Breast epithelium (tissue), 4 donors: Measurements from ENCODE around the gene GCSAM. TPM values are rescaled to one million over a fixed set of nuclear protein-coding genes. Genes with fewer than 3 reads are reported as not detected.
A peak's percentile ranks its signal among the peaks of the same experiment; 100 is the strongest.

Experiments used
- DNase-seq, 2 donors: peaks; one replicate each; pipeline ENCODE4 v3.0.0-alpha.2; 2019; ENCODE audit warnings: low spot score in 2 of 2
- H3K27ac ChIP-seq, 2 donors: fragments of 200-600 bp; sonication (generic) in 1 of 2; one replicate each; pipeline ENCODE4 v1.5.1; 2016 to 2019; ENCODE audit warnings: mild to moderate bottlenecking in 1 of 2
- H3K27me3 ChIP-seq, 2 donors: fragments of 200-600 bp; sonication (generic) in 1 of 2; one replicate each; pipeline versions ENCODE4 v1.5.1 to v1.6.0; 2017 to 2019; ENCODE audit warnings: control low read depth in 1 of 2, mild to moderate bottlenecking in 1 of 2
- H3K36me3 ChIP-seq: fragments of 200-600 bp; one replicate; pipeline ENCODE4 v1.5.1; 2019
- H3K4me1 ChIP-seq, 2 donors: fragments of 200-600 bp; sonication (generic); one replicate each; pipeline ENCODE4 v1.5.1; 2016 to 2019; ENCODE audit warnings: control low read depth in 1 of 2
- H3K4me3 ChIP-seq, 3 donors: fragments of 200-600 bp; sonication (generic); 1 replicate in 2 of 3; 2 replicates in 1 of 3; pipeline ENCODE4 v1.5.1; 2016 to 2019; ENCODE audit warnings: mild to moderate bottlenecking in 3 of 3, moderate library complexity in 2 of 3
- H3K9me3 ChIP-seq, 2 donors: fragments of 200-600 bp; sonication (generic) in 1 of 2; one replicate each; pipeline ENCODE4 v1.5.1; 2016 to 2019; ENCODE audit warnings: control low read depth in 1 of 2
- POLR2A ChIP-seq: fragments of 450-650 bp; IDR thresholded peaks from one replicate; pipeline ENCODE4 v1.6.1; 2016; ENCODE audit warnings: antibody characterized with exemption, mild to moderate bottlenecking, moderate library complexity
- POLR2AphosphoS5 ChIP-seq, 3 donors: sonication (generic); formaldehyde crosslinking; IDR thresholded peaks; one replicate each; pipeline ENCODE4 v1.6.1; 2017; ENCODE audit warnings: antibody characterized with exemption in 3 of 3
- intact Hi-C: fragments of 100-400 bp; cut with DNase I; formaldehyde crosslinking; loops from one replicate; pipeline ENCODE4 v1.15.1; 2023; ENCODE audit warnings: low total_unique reads
- total RNA-seq, 3 donors: library from RNA; depleted of rRNA; stranded (reverse); fragments of >200 nt; gene quantifications; one replicate each; pipeline ENCODE4 v1.1.0, GENCODE V29; 2016
- TF ChIP-seq, protein P1 (sequence below), 3 donors: fragments of 450-650 bp; IDR thresholded peaks; one replicate each; pipeline ENCODE4 v1.5.1; 2016 to 2017; ENCODE audit warnings: antibody characterized with exemption in 3 of 3, mild to moderate bottlenecking in 3 of 3, moderate library complexity in 3 of 3

Gene GCSAM
- total RNA-seq, 3 donors from 2014 or later = 0.16 to 1.5 (median 0.66) TPM

DNA sequence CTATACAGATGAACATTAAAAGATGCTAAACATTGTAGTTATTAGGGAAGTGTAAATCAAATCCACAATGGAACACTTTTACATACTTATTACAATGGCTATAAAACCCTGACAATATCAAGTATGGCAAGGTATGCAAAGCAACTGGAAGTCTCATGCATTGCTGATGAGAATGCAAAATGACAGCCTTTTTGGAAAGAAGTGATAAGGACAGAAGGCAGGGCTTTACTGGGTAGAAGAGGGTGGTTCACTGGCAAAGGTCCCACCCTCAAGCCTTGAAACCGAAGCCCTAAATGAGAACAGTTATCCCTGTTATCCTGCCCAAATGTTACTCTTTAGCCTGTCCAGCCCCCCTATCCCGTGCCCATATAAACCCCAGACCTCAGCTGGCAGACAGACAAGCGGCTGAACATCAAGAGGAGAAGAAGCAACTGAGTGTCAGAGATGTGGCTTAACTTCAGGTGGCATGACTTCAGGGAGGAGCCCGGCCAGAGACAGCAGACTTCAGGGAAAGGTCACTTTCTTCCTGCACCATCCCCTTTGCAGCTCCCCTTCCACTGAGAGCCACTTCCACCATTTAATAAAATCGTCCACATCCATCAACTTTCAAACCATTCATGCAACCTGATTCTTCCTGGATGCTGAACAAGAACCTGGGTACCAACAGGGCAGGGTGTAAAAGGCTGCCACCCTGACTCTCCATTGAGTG lies 732 bp upstream of the GCSAM start:
- H3K9me3 ChIP-seq = no peaks in the 10 kb centered on the region
- H3K36me3 ChIP-seq = no peaks in the 10 kb centered on the region
- H3K4me1 ChIP-seq = no peaks in the 10 kb centered on the region
- no peaks in the 10 kb centered on the region for H3K27me3 ChIP-seq
- TF ChIP-seq POLR2A (no peak), POLR2AphosphoS5 (IDR thresholded peaks at IDR 0.05) (no peak)
- TF ChIP-seq, protein P1, sequence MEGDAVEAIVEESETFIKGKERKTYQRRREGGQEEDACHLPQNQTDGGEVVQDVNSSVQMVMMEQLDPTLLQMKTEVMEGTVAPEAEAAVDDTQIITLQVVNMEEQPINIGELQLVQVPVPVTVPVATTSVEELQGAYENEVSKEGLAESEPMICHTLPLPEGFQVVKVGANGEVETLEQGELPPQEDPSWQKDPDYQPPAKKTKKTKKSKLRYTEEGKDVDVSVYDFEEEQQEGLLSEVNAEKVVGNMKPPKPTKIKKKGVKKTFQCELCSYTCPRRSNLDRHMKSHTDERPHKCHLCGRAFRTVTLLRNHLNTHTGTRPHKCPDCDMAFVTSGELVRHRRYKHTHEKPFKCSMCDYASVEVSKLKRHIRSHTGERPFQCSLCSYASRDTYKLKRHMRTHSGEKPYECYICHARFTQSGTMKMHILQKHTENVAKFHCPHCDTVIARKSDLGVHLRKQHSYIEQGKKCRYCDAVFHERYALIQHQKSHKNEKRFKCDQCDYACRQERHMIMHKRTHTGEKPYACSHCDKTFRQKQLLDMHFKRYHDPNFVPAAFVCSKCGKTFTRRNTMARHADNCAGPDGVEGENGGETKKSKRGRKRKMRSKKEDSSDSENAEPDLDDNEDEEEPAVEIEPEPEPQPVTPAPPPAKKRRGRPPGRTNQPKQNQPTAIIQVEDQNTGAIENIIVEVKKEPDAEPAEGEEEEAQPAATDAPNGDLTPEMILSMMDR (IDR thresholded peaks at IDR 0.05) = no peak
- no peak for DNase-seq
- intact Hi-C loops = no loop called here
- no peak overlapping the region for H3K4me3 ChIP-seq
- no peak overlapping the region for H3K27ac ChIP-seq

DNA sequence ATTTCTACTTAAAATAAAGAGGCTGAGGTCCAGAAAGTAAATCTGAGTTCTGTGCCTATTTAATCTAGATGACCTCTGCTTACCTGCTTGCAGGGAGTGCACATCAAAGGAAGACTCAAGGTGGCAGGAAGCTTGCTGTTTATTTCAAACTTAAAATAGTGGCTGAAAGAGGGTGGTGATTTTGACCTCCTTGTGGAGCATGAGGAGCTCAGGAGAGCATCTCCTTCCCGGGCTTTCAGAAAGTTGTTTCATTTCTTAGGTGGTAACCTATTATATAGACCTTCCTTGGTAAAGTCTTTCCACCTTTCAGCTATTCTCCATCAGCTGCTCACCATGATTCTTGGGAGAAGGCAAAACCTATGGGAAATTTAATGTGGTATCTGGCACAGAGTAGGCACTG lies 494 bp downstream of the GCSAM start:
- no peak for DNase-seq
- Histone ChIP-seq H3K9me3 (no peaks in the 10 kb centered on the region), H3K27ac (peak overlapping the region in 1 of 2 donors; percentile 26), H3K27me3 (no peaks in the 10 kb centered on the region), H3K4me1 (no peaks in the 10 kb centered on the region), H3K4me3 (peak overlapping the region in 2 of 3 donors; percentile 28 to 38), H3K36me3 (no peaks in the 10 kb centered on the region)
- intact Hi-C loops = no loop called here
- TF ChIP-seq POLR2AphosphoS5 (IDR thresholded peaks at IDR 0.05) = no peak

DNA sequence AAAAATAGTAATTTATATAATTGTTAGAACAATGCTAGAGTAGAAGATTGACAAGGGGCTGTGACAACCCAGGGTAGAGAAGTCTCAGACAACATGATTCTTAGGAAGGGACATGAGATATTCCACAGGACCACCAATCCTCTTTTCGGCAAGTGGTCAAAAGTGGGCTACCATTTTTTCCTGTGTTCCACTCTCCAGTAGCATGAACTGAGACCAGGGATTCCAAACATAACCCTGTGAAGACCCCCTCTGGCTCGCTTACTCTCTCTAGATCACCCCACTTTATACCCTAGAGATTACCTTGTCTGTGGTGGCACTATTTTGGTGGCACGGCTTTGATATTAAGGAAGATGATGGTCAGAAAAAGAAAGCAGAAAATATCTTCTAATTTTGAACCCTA lies 960 bp downstream of the GCSAM start:
- no peak overlapping the region for H3K4me3 ChIP-seq
- TF ChIP-seq, protein P1 (IDR thresholded peaks at IDR 0.05) = no peak
- no peak for TF ChIP-seq POLR2A
- TF ChIP-seq POLR2AphosphoS5 (IDR thresholded peaks at IDR 0.05) = no peak
- no peaks in the 10 kb centered on the region for H3K36me3 ChIP-seq
- no peaks in the 10 kb centered on the region for H3K4me1 ChIP-seq
- H3K9me3 ChIP-seq = no peaks in the 10 kb centered on the region
- H3K27me3 ChIP-seq = no peaks in the 10 kb centered on the region
- no peak for DNase-seq
- H3K27ac ChIP-seq = no peak overlapping the region
- intact Hi-C loops = no loop called here

DNA sequence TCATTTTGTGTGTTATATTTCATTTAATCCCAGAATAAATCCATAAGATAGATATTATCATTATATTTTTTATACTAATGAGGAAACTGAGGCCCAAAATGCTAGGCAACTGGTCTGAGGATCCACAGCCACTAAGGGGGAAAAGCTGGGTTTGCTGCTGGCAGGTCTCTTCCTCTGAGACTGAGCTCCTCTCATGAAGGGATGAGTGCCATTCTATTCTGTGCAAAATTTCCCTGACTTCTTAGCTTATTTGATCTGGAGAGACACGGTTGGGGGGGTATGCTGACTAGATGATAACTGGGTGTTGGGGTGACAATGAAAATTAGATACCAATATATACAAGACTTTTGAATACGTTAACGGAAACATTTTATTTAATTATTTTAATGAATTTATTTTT lies 1.9 kb downstream of the GCSAM start:
- DNase-seq = no peak
- no peak overlapping the region for H3K4me3 ChIP-seq
- no peaks in the 10 kb centered on the region for H3K4me1 ChIP-seq
- H3K36me3 ChIP-seq = no peaks in the 10 kb centered on the region
- TF ChIP-seq, protein P1 (IDR thresholded peaks at IDR 0.05) = no peak
- no peak for TF ChIP-seq POLR2AphosphoS5 (IDR thresholded peaks at IDR 0.05)
- TF ChIP-seq POLR2A = no peak
- no peaks in the 10 kb centered on the region for H3K27me3 ChIP-seq
- H3K27ac ChIP-seq = no peak overlapping the region
- intact Hi-C loops = no loop called here
- H3K9me3 ChIP-seq = no peaks in the 10 kb centered on the region

DNA sequence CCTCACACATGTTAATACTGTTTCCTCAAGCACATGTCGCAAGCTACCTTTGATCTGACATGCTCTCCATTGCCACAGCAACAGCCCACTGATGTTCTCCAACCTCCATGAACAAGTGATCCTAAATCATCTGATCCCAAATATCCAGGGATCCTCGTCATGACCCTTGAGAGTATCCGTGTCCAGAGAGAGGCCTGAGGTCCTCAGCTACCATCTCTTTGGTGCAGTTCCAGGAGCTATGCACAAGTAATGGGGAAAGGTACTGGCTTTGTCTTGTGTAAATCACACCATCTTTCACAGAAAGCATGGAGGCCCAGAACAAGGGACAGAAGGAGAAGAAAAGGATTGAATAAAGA lies 2.4 kb downstream of the GCSAM start:
- Histone ChIP-seq H3K27me3 (no peaks in the 10 kb centered on the region), H3K4me1 (no peaks in the 10 kb centered on the region), H3K9me3 (no peaks in the 10 kb centered on the region), H3K4me3 (no peak overlapping the region), H3K36me3 (no peaks in the 10 kb centered on the region), H3K27ac (no peak overlapping the region)
- no peak for TF ChIP-seq POLR2A
- TF ChIP-seq POLR2AphosphoS5 (IDR thresholded peaks at IDR 0.05) = no peak
- TF ChIP-seq, protein P1 (IDR thresholded peaks at IDR 0.05) = no peak
- intact Hi-C loops = no loop called here
- no peak for DNase-seq
